ENCODE measurements around the gene MYRIP.

Gene MYRIP

GRCh38 chr3:40201770-40202169 is 392.4 kb downstream of the MYRIP start:
- H3K27me3 Mint-ChIP-seq (ENCODE audit: low read depth) = peaks cover 13% of the 10 kb centered on the region
- peaks cover 5% of the 10 kb centered on the region for H3K4me1 Mint-ChIP-seq (ENCODE audit: low read depth)
- H3K9me3 Mint-ChIP-seq = no peaks in the 10 kb centered on the region

GRCh38 chr3:40206522-40206921 is 397.1 kb downstream of the MYRIP start:
- H3K27me3 Mint-ChIP-seq (ENCODE audit: low read depth) = no peaks in the 10 kb centered on the region
- H3K4me3 Mint-ChIP-seq = no peak overlapping the region
- H3K4me1 Mint-ChIP-seq (ENCODE audit: low read depth) = no peaks in the 10 kb centered on the region
- no peaks in the 10 kb centered on the region for H3K36me3 Mint-ChIP-seq (ENCODE audit: low read depth)
- H3K27ac Mint-ChIP-seq = no peak overlapping the region
- no peaks in the 10 kb centered on the region for H3K9me3 Mint-ChIP-seq

More at GRCh38 chr3:40201770-40202169, 392.4 kb downstream of the MYRIP start:
- Mint-ChIP-seq H3K27ac (no peak overlapping the region), H3K36me3 (ENCODE audit: low read depth) (no peaks in the 10 kb centered on the region), H3K4me3 (no peak overlapping the region)

- no peaks in the 10 kb centered on the region for H3K4me1 Mint-ChIP-seq (ENCODE audit: low read depth)
- no peak overlapping the region for H3K4me3 Mint-ChIP-seq
- H3K27ac Mint-ChIP-seq = no peak overlapping the region
- no peaks in the 10 kb centered on the region for H3K9me3 Mint-ChIP-seq
- H3K27me3 Mint-ChIP-seq (ENCODE audit: low read depth) = no peaks in the 10 kb centered on the region
- H3K36me3 Mint-ChIP-seq (ENCODE audit: low read depth) = no peaks in the 10 kb centered on the region
Measured at GRCh38 chr3:40207796-40208195, 398.4 kb downstream of the MYRIP start.

GRCh38 chr3:40208251-40208650 is 398.8 kb downstream of the MYRIP start:
- Mint-ChIP-seq H3K27ac (no peak overlapping the region), H3K4me1 (ENCODE audit: low read depth) (no peaks in the 10 kb centered on the region), H3K27me3 (ENCODE audit: low read depth) (no peaks in the 10 kb centered on the region), H3K4me3 (no peak overlapping the region), H3K36me3 (ENCODE audit: low read depth) (no peaks in the 10 kb centered on the region), H3K9me3 (no peaks in the 10 kb centered on the region)

- Mint-ChIP-seq H3K4me1 (ENCODE audit: low read depth) (no peaks in the 10 kb centered on the region), H3K27me3 (ENCODE audit: low read depth) (no peaks in the 10 kb centered on the region)
Measured at GRCh38 chr3:40211579-40211978, 402.2 kb downstream of the MYRIP start.

DNA sequence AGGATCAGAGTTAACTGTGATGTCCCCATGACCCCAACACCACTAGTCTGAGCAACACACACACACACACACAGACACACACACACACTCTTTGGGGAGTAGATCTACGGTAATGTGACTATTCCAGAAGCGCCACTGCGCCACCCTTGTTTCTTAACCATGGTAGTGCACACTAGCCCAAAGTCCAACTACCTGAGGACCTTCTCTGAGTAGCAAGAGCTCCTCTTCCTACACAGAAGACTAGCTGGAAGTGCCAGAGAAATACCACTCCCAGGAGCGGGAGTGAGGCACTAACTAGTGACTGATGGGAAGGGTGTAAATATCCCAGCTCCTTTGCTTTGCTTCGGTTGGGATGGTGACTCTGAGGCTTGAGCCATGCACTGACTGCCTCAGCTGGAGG is 404.1 kb downstream of the MYRIP start:
- H3K27me3 Mint-ChIP-seq (ENCODE audit: low read depth) = no peaks in the 10 kb centered on the region
- no peaks in the 10 kb centered on the region for H3K4me1 Mint-ChIP-seq (ENCODE audit: low read depth)
- no peaks in the 10 kb centered on the region for H3K9me3 Mint-ChIP-seq
- no peaks in the 10 kb centered on the region for H3K36me3 Mint-ChIP-seq (ENCODE audit: low read depth)
- no peak overlapping the region for H3K4me3 Mint-ChIP-seq
- H3K27ac Mint-ChIP-seq = no peak overlapping the region

More at GRCh38 chr3:40211579-40211978, 402.2 kb downstream of the MYRIP start:
- Mint-ChIP-seq H3K36me3 (ENCODE audit: low read depth) (no peaks in the 10 kb centered on the region), H3K4me3 (no peak overlapping the region), H3K9me3 (no peaks in the 10 kb centered on the region), H3K27ac (no peak overlapping the region)

DNA sequence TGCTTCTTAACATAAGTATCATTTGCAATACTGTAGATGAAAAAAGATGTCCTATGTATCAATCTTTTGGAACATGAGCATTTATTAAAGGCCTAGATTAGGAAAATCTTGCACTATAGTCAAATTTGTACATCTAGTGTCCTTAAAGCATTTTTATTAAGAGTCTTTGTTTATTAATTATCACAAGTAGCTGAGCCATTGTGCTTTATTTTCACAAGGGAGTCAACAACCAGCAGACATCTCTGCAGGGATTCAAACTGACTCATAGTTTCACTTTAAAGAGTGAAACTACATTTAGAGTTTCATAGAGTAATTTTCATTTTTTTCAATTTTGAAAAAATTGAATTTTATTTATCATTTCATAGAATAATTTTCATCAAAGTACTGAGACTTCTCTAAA is 405.6 kb downstream of the MYRIP start:
- H3K4me3 Mint-ChIP-seq = no peak overlapping the region
- H3K9me3 Mint-ChIP-seq = no peaks in the 10 kb centered on the region
- no peaks in the 10 kb centered on the region for H3K27me3 Mint-ChIP-seq (ENCODE audit: low read depth)
- H3K36me3 Mint-ChIP-seq (ENCODE audit: low read depth) = no peaks in the 10 kb centered on the region
- H3K4me1 Mint-ChIP-seq (ENCODE audit: low read depth) = no peaks in the 10 kb centered on the region
- no peak overlapping the region for H3K27ac Mint-ChIP-seq

GRCh38 chr3:40216471-40216870 is 407.1 kb downstream of the MYRIP start:
- Mint-ChIP-seq H3K27me3 (ENCODE audit: low read depth) (no peaks in the 10 kb centered on the region), H3K27ac (no peak overlapping the region), H3K4me3 (no peak overlapping the region), H3K4me1 (ENCODE audit: low read depth) (no peaks in the 10 kb centered on the region), H3K36me3 (ENCODE audit: low read depth) (no peaks in the 10 kb centered on the region), H3K9me3 (no peaks in the 10 kb centered on the region)

DNA sequence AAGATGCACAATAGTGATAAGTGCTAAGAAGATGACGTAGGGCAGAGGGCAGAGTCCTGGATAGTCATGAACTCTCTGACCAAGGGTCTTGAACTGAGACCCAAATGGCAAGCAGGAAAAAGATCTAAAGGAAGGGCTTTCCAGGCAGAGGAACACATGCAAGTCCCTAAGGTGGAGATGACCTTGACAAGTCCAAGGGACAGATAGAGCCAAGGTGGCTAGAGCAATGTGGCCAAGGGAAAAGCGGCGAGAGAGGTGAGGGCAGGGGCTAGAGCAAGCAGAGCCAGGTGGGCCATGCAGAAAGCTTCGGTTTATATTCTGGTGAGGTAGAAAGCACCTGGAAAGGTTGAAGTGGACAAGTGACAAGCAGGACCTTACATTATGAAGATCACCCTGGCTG is 414.4 kb downstream of the MYRIP start:
- no peaks in the 10 kb centered on the region for H3K9me3 Mint-ChIP-seq
- no peak overlapping the region for H3K27ac Mint-ChIP-seq

GRCh38 chr3:40224796-40225515 is 415.5 kb downstream of the MYRIP start:
- H3K27me3 Mint-ChIP-seq (ENCODE audit: low read depth) = no peaks in the 10 kb centered on the region
- H3K4me1 Mint-ChIP-seq (ENCODE audit: low read depth) = no peaks in the 10 kb centered on the region
- H3K9me3 Mint-ChIP-seq = no peaks in the 10 kb centered on the region
- no peaks in the 10 kb centered on the region for H3K36me3 Mint-ChIP-seq (ENCODE audit: low read depth)
- no peak overlapping the region for H3K4me3 Mint-ChIP-seq
- H3K27ac Mint-ChIP-seq = no peak overlapping the region

More for the DNA sequence above, 414.4 kb downstream of the MYRIP start:
- Mint-ChIP-seq H3K4me1 (ENCODE audit: low read depth) (no peaks in the 10 kb centered on the region), H3K36me3 (ENCODE audit: low read depth) (no peaks in the 10 kb centered on the region), H3K27me3 (ENCODE audit: low read depth) (no peaks in the 10 kb centered on the region), H3K4me3 (no peak overlapping the region)

GRCh38 chr3:40226636-40227035 is 417.2 kb downstream of the MYRIP start:
- H3K27me3 Mint-ChIP-seq (ENCODE audit: low read depth) = no peaks in the 10 kb centered on the region
- no peak overlapping the region for H3K4me3 Mint-ChIP-seq
- no peak overlapping the region for H3K27ac Mint-ChIP-seq
- no peaks in the 10 kb centered on the region for H3K36me3 Mint-ChIP-seq (ENCODE audit: low read depth)
- H3K9me3 Mint-ChIP-seq = no peaks in the 10 kb centered on the region
- H3K4me1 Mint-ChIP-seq (ENCODE audit: low read depth) = no peaks in the 10 kb centered on the region

- H3K36me3 Mint-ChIP-seq (ENCODE audit: low read depth) = no peaks in the 10 kb centered on the region
- no peaks in the 10 kb centered on the region for H3K27me3 Mint-ChIP-seq (ENCODE audit: low read depth)
- H3K4me1 Mint-ChIP-seq (ENCODE audit: low read depth) = no peaks in the 10 kb centered on the region
- H3K9me3 Mint-ChIP-seq = no peaks in the 10 kb centered on the region
- H3K4me3 Mint-ChIP-seq = no peak overlapping the region
- no peak overlapping the region for H3K27ac Mint-ChIP-seq
Measured at GRCh38 chr3:40228792-40229350, 419.5 kb downstream of the MYRIP start.

GRCh38 chr3:40229386-40229785 is 420.0 kb downstream of the MYRIP start:
- Mint-ChIP-seq H3K9me3 (no peaks in the 10 kb centered on the region), H3K4me1 (ENCODE audit: low read depth) (no peaks in the 10 kb centered on the region), H3K36me3 (ENCODE audit: low read depth) (no peaks in the 10 kb centered on the region), H3K27ac (no peak overlapping the region), H3K4me3 (no peak overlapping the region), H3K27me3 (ENCODE audit: low read depth) (no peaks in the 10 kb centered on the region)

GRCh38 chr3:40229963-40230362 is 420.6 kb downstream of the MYRIP start:
- H3K4me3 Mint-ChIP-seq = no peak overlapping the region
- no peaks in the 10 kb centered on the region for H3K27me3 Mint-ChIP-seq (ENCODE audit: low read depth)
- H3K27ac Mint-ChIP-seq = no peak overlapping the region
- H3K36me3 Mint-ChIP-seq (ENCODE audit: low read depth) = no peaks in the 10 kb centered on the region
- no peaks in the 10 kb centered on the region for H3K9me3 Mint-ChIP-seq
- no peaks in the 10 kb centered on the region for H3K4me1 Mint-ChIP-seq (ENCODE audit: low read depth)

GRCh38 chr3:40230382-40230781 is 421.0 kb downstream of the MYRIP start:
- Mint-ChIP-seq H3K4me1 (ENCODE audit: low read depth) (no peaks in the 10 kb centered on the region), H3K9me3 (no peaks in the 10 kb centered on the region)

More at GRCh38 chr3:40230382-40230781, 421.0 kb downstream of the MYRIP start:
- Mint-ChIP-seq H3K36me3 (ENCODE audit: low read depth) (no peaks in the 10 kb centered on the region), H3K27ac (no peak overlapping the region), H3K4me3 (no peak overlapping the region), H3K27me3 (ENCODE audit: low read depth) (no peaks in the 10 kb centered on the region)
